ENCODE measurements around the gene KCNG2.

Gene KCNG2

GRCh38 chr18:79819064-79819967 is 21.6 kb downstream of the KCNG2 start:
- no peak for DNase-seq (ENCODE audit: low spot score)

- DNase-seq (ENCODE audit: low spot score) = no peak
Measured at GRCh38 chr18:79819968-79820351, 22.2 kb downstream of the KCNG2 start.

- no peak for DNase-seq (ENCODE audit: low spot score)
Measured at GRCh38 chr18:79823120-79823519, 25.4 kb downstream of the KCNG2 start.

- DNase-seq (ENCODE audit: low spot score) = no peak
Measured at GRCh38 chr18:79825913-79826312, 28.2 kb downstream of the KCNG2 start.

- no peak for DNase-seq (ENCODE audit: low spot score)
Measured at GRCh38 chr18:79826966-79827365, 29.2 kb downstream of the KCNG2 start.

- no peak for DNase-seq (ENCODE audit: low spot score)
Measured at GRCh38 chr18:79828258-79828657, 30.5 kb downstream of the KCNG2 start.

GRCh38 chr18:79829136-79829854 is 31.6 kb downstream of the KCNG2 start:
- DNase-seq (ENCODE audit: low spot score) = no peak

- DNase-seq (ENCODE audit: low spot score) = no peak
Measured at GRCh38 chr18:79832169-79832568, 34.4 kb downstream of the KCNG2 start.

- DNase-seq (ENCODE audit: low spot score) = no peak
Measured at GRCh38 chr18:79834834-79835233, 37.1 kb downstream of the KCNG2 start.

- DNase-seq (ENCODE audit: low spot score) = no peak
Measured at GRCh38 chr18:79841936-79842335, 44.2 kb downstream of the KCNG2 start.

- DNase-seq (ENCODE audit: low spot score) = no peak
Measured at GRCh38 chr18:79844999-79845563, 47.3 kb downstream of the KCNG2 start.

- DNase-seq (ENCODE audit: low spot score) = no peak
Measured at GRCh38 chr18:79846936-79847557, 49.3 kb downstream of the KCNG2 start.

GRCh38 chr18:79847606-79848293 is 50.0 kb downstream of the KCNG2 start:
- no peak for DNase-seq (ENCODE audit: low spot score)

- no peak for DNase-seq (ENCODE audit: low spot score)
Measured at GRCh38 chr18:79848294-79848578, 50.5 kb downstream of the KCNG2 start.

- no peak for DNase-seq (ENCODE audit: low spot score)
Measured at GRCh38 chr18:79848579-79849327, 51.0 kb downstream of the KCNG2 start.

GRCh38 chr18:79849328-79850207 is 51.8 kb downstream of the KCNG2 start:
- DNase-seq (ENCODE audit: low spot score) = no peak

GRCh38 chr18:79850731-79851130 is 53.0 kb downstream of the KCNG2 start:
- no peak for DNase-seq (ENCODE audit: low spot score)

- DNase-seq (ENCODE audit: low spot score) = no peak
Measured at GRCh38 chr18:79851489-79851888, 53.8 kb downstream of the KCNG2 start.

- DNase-seq (ENCODE audit: low spot score) = no peak
Measured at GRCh38 chr18:79851950-79852349, 54.2 kb downstream of the KCNG2 start.

- DNase-seq (ENCODE audit: low spot score) = no peak
Measured at GRCh38 chr18:79852561-79853302, 55.0 kb downstream of the KCNG2 start.
